Measurements from ENCODE around the gene PHF5A. TPM values are rescaled to one million over a fixed set of nuclear protein-coding genes. Genes with fewer than 3 reads are reported as not detected.

Gene PHF5A
- total RNA-seq, 1 donor, result 51.0 TPM

- no peak for DNase-seq (ENCODE audit: low read depth)
- no peak overlapping the region for H3K4me3 ChIP-seq (ENCODE audit: low read depth, low read length)
- no peak for TF ChIP-seq CTCF (IDR thresholded peaks at IDR 0.05; ENCODE audit: insufficient read depth, low read depth, low read length)
Measured at GRCh38 chr22:41411021-41411851, 57.3 kb downstream of the PHF5A start.

- DNase-seq (ENCODE audit: low read depth), result no peak
- no peak for TF ChIP-seq CTCF (IDR thresholded peaks at IDR 0.05; ENCODE audit: insufficient read depth, low read depth, low read length)
- H3K4me3 ChIP-seq (ENCODE audit: low read depth, low read length), result no peak overlapping the region
Measured at GRCh38 chr22:41410311-41410751, 58.2 kb downstream of the PHF5A start.

Other genes starting within 250 kb of the PHF5A start
- 0.43 and 0.64 TPM in 2 replicates for gene CHADL, start 227.8 kb downstream of the PHF5A start, total RNA-seq
- 60.2 and 95.9 TPM in 2 replicates for gene RANGAP1, start 182.5 kb downstream of the PHF5A start, total RNA-seq
- 68.0 and 80.3 TPM in 2 replicates for gene ZC3H7B, start 167.2 kb downstream of the PHF5A start, total RNA-seq
- gene TEF, start 86.8 kb downstream of the PHF5A start, total RNA-seq, result 7.7 and 8.6 TPM in 2 replicates
- gene TOB2, start 21.9 kb downstream of the PHF5A start, total RNA-seq, result 23.2 and 35.4 TPM in 2 replicates
- 50.6 and 69.1 TPM in 2 replicates for gene ACO2, start 425 bp upstream of the PHF5A start, total RNA-seq
- 24.8 and 28.1 TPM in 2 replicates for gene POLR3H, start 75.8 kb upstream of the PHF5A start, total RNA-seq
- 1.9 and 2.2 TPM in 2 replicates for gene CSDC2, start 92.3 kb upstream of the PHF5A start, total RNA-seq
- 13.8 and 21.6 TPM in 2 replicates for gene PMM1, start 121.1 kb upstream of the PHF5A start, total RNA-seq
- gene DESI1, start 152.4 kb upstream of the PHF5A start, total RNA-seq, result 23.5 and 27.6 TPM in 2 replicates
- gene XRCC6, start 152.6 kb upstream of the PHF5A start, total RNA-seq, result 302 and 350 TPM in 2 replicates
- 65.4 and 73.8 TPM in 2 replicates for gene SNU13, start 220.2 kb upstream of the PHF5A start, total RNA-seq
- 1.3 and 2.2 TPM in 2 replicates for gene MEI1, start 230.8 kb upstream of the PHF5A start, total RNA-seq

Measured in fibroblast of villous mesenchyme (primary cell).